Measurements from ENCODE around the gene NUDT14.

Gene NUDT14

DNA sequence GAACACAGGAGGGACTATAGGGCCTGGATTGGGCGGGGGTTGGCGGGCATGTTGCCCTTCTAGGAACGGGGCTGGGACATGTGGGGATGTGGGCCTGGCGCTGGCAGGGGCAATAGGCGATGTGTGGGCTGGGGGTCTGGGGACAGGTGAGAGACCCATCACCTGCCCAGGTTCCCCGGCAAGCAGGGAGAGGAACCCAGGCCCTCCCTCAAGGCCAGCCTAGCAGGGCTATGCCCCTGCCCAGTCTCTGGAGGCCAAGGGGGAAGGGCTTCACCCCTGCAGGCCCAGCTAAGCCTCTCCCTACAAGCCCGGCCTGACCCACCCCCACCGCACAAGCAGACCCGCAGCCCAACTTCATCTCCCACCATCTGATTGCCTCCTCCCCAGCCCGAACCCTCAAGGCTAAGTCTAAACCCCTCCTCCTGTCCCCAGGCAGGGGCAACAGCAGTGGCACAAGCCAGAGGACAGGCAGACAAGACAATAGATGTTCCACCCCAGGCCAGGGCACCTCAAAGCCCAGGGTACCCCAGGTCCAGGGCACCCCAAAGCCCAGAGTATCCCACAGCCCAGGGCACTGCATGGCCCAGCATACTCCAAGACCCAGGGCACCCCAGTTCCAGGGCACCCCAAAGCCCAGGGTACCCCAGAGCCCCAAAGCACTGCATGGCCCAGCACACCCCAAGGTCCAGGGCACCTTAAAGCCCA lies 19.0 kb downstream of the NUDT14 start:
- DNase-seq (ENCODE audit: extremely low read depth, low read depth) = no peak
- no peak overlapping the region for H3K4me3 ChIP-seq (replicated peaks; ENCODE audit: low read depth, low read length)
- no peak for TF ChIP-seq CTCF (IDR thresholded peaks at IDR 0.05; ENCODE audit: low read depth, low read length, missing control alignments)

DNA sequence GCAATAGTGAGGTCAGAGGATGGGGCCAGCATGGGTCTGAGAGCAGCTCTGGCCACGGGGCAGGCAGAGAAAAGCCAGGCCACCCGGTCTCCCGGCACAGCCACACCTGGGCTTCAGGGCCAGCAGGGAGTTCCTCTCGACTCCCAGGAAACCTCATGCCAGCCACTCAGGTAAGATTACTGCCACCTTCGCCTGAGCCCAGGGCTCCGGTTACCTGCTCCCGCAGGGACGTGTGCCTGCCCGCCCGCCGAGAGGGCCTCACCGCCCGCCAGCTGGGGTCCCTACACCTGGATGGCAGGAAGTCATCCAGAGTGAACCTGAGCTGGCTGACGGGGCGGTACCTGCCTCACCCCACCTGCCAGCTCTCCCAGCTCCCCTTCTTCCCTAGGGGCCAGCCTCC lies 19.8 kb downstream of the NUDT14 start:
- no peak for TF ChIP-seq CTCF (IDR thresholded peaks at IDR 0.05; ENCODE audit: low read depth, low read length, missing control alignments)

GRCh38 chr14:105160776-105161175 lies 20.3 kb downstream of the NUDT14 start:
- TF ChIP-seq CTCF (IDR thresholded peaks at IDR 0.05; ENCODE audit: low read depth, low read length, missing control alignments) = no peak
- no peak for DNase-seq (ENCODE audit: extremely low read depth, low read depth)
- H3K4me3 ChIP-seq (replicated peaks; ENCODE audit: low read depth, low read length) = no peak overlapping the region

More for the DNA sequence above, 19.8 kb downstream of the NUDT14 start:
- DNase-seq (ENCODE audit: extremely low read depth, low read depth) = no peak
- no peak overlapping the region for H3K4me3 ChIP-seq (replicated peaks; ENCODE audit: low read depth, low read length)

DNA sequence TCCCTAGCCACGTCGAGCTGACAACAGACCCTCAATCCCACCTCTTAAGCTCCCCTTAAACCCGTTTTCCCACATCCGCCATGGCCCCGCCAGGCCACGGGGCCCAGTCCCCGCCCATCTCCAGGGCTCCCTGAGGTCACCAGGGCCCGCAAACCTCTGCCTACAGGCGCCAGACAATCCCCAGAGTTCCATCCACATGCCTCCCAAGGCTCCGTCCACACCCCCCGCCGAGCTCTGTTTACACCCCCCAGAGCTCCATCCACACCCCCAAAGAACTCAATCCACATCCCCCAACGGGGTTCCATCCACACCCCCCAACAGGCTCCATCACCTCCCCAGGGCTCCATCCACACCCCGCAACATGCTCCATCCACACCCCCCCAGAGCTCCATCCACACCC lies 21.8 kb downstream of the NUDT14 start:
- no peak overlapping the region for H3K4me3 ChIP-seq (replicated peaks; ENCODE audit: low read depth, low read length)

GRCh38 chr14:105158794-105159193 lies 22.3 kb downstream of the NUDT14 start:
- TF ChIP-seq CTCF (IDR thresholded peaks at IDR 0.05; ENCODE audit: low read depth, low read length, missing control alignments) = no peak
- H3K4me3 ChIP-seq (replicated peaks; ENCODE audit: low read depth, low read length) = no peak overlapping the region
- DNase-seq (ENCODE audit: extremely low read depth, low read depth) = no peak

More for the DNA sequence above, 21.8 kb downstream of the NUDT14 start:
- no peak for DNase-seq (ENCODE audit: extremely low read depth, low read depth)
- no peak for TF ChIP-seq CTCF (IDR thresholded peaks at IDR 0.05; ENCODE audit: low read depth, low read length, missing control alignments)

DNA sequence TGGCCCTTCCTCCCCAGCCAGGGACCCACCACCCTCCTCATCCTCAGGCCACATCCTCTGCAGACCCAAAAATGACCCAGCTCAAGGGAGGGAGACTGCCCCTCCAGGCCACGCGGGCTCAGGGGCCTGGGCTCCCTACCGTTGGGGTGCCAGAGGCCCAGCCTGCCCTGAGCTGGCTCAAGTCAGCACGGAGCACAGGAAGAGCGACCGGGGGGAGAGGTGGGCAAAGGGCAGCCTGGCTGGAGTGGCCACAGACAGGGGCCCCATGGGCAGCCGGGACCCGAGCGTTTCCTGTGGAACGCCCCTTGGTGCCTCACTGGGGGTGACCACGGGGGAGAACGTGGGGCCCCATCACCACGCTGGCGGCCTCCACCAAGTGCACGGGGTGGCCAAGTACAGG lies 23.2 kb downstream of the NUDT14 start:
- no peak for DNase-seq (ENCODE audit: extremely low read depth, low read depth)
- TF ChIP-seq CTCF (IDR thresholded peaks at IDR 0.05; ENCODE audit: low read depth, low read length, missing control alignments) = no peak
- no peak overlapping the region for H3K4me3 ChIP-seq (replicated peaks; ENCODE audit: low read depth, low read length)

All from HFF-Myc (cell line).